H1 (cell line): Measurements from ENCODE around the gene GTPBP1. TPM values are rescaled to one million over a fixed set of nuclear protein-coding genes. Genes with fewer than 3 reads are reported as not detected.

Experiments used
- CTCF ChIA-PET: fragments of 300-600 bp; sonication (Branson Sonifier 250); formaldehyde crosslinking; loops from one replicate; lab custom pipeline; 2021; ENCODE audit not compliant: partially characterized antibody; lab: Charles Lee
- POLR2A ChIA-PET: fragments of 300-600 bp; sonication (Branson Sonifier 250); formaldehyde crosslinking; loops from one replicate; lab custom pipeline; 2021; ENCODE audit warnings: inconsistent platforms; ENCODE audit not compliant: partially characterized antibody; lab: Charles Lee
- DNase-seq, 2 experiments: peaks; one replicate each; pipeline versions ENCODE4 v3.0.0 to v3.0.0-alpha.2; 2010 to 2022; ENCODE audit warnings: low spot score in 2 of 2, low read depth in 1 of 2, mixed read lengths in 1 of 2
- FAIRE-seq: peaks from 2 replicates; lab custom pipeline; 2011; peaks lifted over from hg19 to GRCh38; lab: Jason Lieb, UNC
- H2AFZ ChIP-seq: 2 replicates; pipeline ENCODE4 v1.8.1; 2012; ENCODE audit warnings: low read length, inconsistent platforms
- H2AK5ac ChIP-seq: 2 replicates; pipeline ENCODE4 v1.6.1; 2013; ENCODE audit warnings: low read depth, low read length
- H2BK120ac ChIP-seq: replicated peaks from 2 replicates; pipeline ENCODE3; 2013; ENCODE audit warnings: low read depth, low read length, inconsistent platforms
- H2BK12ac ChIP-seq: 2 replicates; pipeline ENCODE4 v1.6.1; 2013; ENCODE audit warnings: low read depth, low read length
- H2BK15ac ChIP-seq: 2 replicates; pipeline ENCODE4 v1.6.1; 2013; ENCODE audit warnings: low read length
- H2BK20ac ChIP-seq: 2 replicates; pipeline ENCODE4 v1.6.1; 2013; ENCODE audit warnings: low read length
- H2BK5ac ChIP-seq: 2 replicates; pipeline ENCODE4 v1.6.1; 2013; ENCODE audit warnings: low read depth, low read length
- H3K14ac ChIP-seq: 2 replicates; pipeline ENCODE4 v1.6.1; 2013; ENCODE audit warnings: inconsistent platforms; ENCODE audit not compliant: insufficient read length
- H3K18ac ChIP-seq: 2 replicates; pipeline ENCODE4 v1.6.1; 2013; ENCODE audit warnings: low read length; ENCODE audit errors: extremely low read depth
- H3K23ac ChIP-seq: 2 replicates; pipeline ENCODE4 v1.6.1; 2013; ENCODE audit warnings: inconsistent platforms; ENCODE audit not compliant: insufficient read length
- H3K23me2 ChIP-seq: 2 replicates; pipeline ENCODE4 v1.6.1; 2013; ENCODE audit warnings: low read depth, low read length
- H3K27ac ChIP-seq: 2 replicates; pipeline ENCODE4 v1.6.1; 2011; ENCODE audit warnings: low read depth, low read length, inconsistent platforms
- H3K27me3 ChIP-seq, 4 experiments: replicated peaks in 1 of 4; 1 replicate in 1 of 4; 2 replicates in 3 of 4; pipeline versions ENCODE4 v1.6.1 to v1.8.1; 2011 to 2013; ENCODE audit warnings: low read length in 3 of 4, mild to moderate bottlenecking in 3 of 4, inconsistent platforms in 2 of 4, mixed read lengths in 2 of 4, moderate library complexity in 1 of 4; ENCODE audit not compliant: control insufficient read depth in 3 of 4, insufficient read depth in 3 of 4; ENCODE audit errors: extremely low read depth in 1 of 4
- H3K36me3 ChIP-seq, 4 experiments: 2 replicates each; pipeline versions ENCODE4 v1.6.1 to v1.8.1; 2011 to 2013; ENCODE audit warnings: mild to moderate bottlenecking in 4 of 4, low read length in 3 of 4, moderate library complexity in 2 of 4, control low read depth in 1 of 4, inconsistent platforms in 1 of 4; ENCODE audit not compliant: insufficient read depth in 4 of 4, control insufficient read depth in 2 of 4
- H3K4ac ChIP-seq: replicated peaks from 2 replicates; pipeline ENCODE3; 2013; ENCODE audit warnings: low read length, low read depth, mixed read lengths, inconsistent platforms; ENCODE audit not compliant: insufficient read length
- H3K4me1 ChIP-seq, 4 experiments: replicated peaks in 1 of 4; 1 replicate in 1 of 4; 2 replicates in 3 of 4; pipeline versions ENCODE4 v1.6.1 to v1.8.1; 2011 to 2013; ENCODE audit warnings: low read length in 3 of 4, inconsistent platforms in 2 of 4, mixed read lengths in 1 of 4; ENCODE audit not compliant: insufficient read depth in 4 of 4, control insufficient read depth in 3 of 4
- H3K4me2 ChIP-seq, 2 experiments: 2 replicates each; pipeline versions ENCODE4 v1.6.1 to v1.8.1; 2011 to 2013; ENCODE audit warnings: low read depth in 2 of 2, low read length in 2 of 2, control low read depth in 1 of 2, inconsistent platforms in 1 of 2, mild to moderate bottlenecking in 1 of 2; ENCODE audit not compliant: insufficient read depth in 1 of 2
- H3K4me3 ChIP-seq, 4 experiments: fragments of 200-600, 300-600 bp in 1 of 4; sonication (generic), shearing (Covaris generic), sonication (Bioruptor Twin) in 1 of 4; 2 replicates each; pipeline versions ENCODE4 v1.5.1 to v1.8.1; 2011 to 2016; ENCODE audit warnings: low read length in 4 of 4, low read depth in 3 of 4, control low read depth in 2 of 4, inconsistent platforms in 2 of 4, mild to moderate bottlenecking in 2 of 4, mixed read lengths in 1 of 4, moderate library complexity in 1 of 4; ENCODE audit not compliant: insufficient read depth in 2 of 4; ENCODE audit errors: extremely low read depth in 1 of 4
- H3K56ac ChIP-seq: replicated peaks from 2 replicates; pipeline ENCODE3; 2013; ENCODE audit warnings: low read depth, mild to moderate bottlenecking, mixed read lengths, low read length, inconsistent platforms; ENCODE audit not compliant: insufficient read length
- H3K79me1 ChIP-seq: 2 replicates; pipeline ENCODE4 v1.6.1; 2013; ENCODE audit warnings: low read depth, low read length, control low read depth
- H3K79me2 ChIP-seq, 2 experiments: 2 replicates each; pipeline versions ENCODE4 v1.6.1 to v1.8.1; 2012 to 2013; ENCODE audit warnings: low read length in 2 of 2, mild to moderate bottlenecking in 2 of 2, inconsistent platforms in 1 of 2; ENCODE audit not compliant: insufficient read depth in 2 of 2, control insufficient read depth in 1 of 2
- H3K9ac ChIP-seq, 4 experiments: replicated peaks in 1 of 4; 1 replicate in 1 of 4; 2 replicates in 3 of 4; pipeline versions ENCODE4 v1.6.1 to v1.8.1; 2011 to 2013; ENCODE audit warnings: low read depth in 3 of 4, low read length in 3 of 4, control low read depth in 2 of 4, mild to moderate bottlenecking in 2 of 4, moderate library complexity in 2 of 4, inconsistent platforms in 1 of 4; ENCODE audit errors: extremely low read depth in 1 of 4
- H3K9me3 ChIP-seq, 2 experiments: 2 replicates each; pipeline versions ENCODE4 v1.6.1 to v1.8.1; 2012 to 2013; ENCODE audit warnings: mild to moderate bottlenecking in 2 of 2, moderate library complexity in 2 of 2, control low read depth in 1 of 2, inconsistent platforms in 1 of 2, low read depth in 1 of 2, low read length in 1 of 2, mixed read lengths in 1 of 2; ENCODE audit not compliant: insufficient read depth in 2 of 2
- H4K20me1 ChIP-seq, 2 experiments: replicated peaks in 1 of 2; 2 replicates each; pipeline versions ENCODE3 to v1.8.1; 2011 to 2013; ENCODE audit warnings: inconsistent platforms in 2 of 2, low read length in 2 of 2, mild to moderate bottlenecking in 1 of 2; ENCODE audit not compliant: insufficient read depth in 2 of 2, control insufficient read depth in 1 of 2
- H4K5ac ChIP-seq: 2 replicates; pipeline ENCODE4 v1.6.1; 2013; ENCODE audit warnings: low read length, low read depth, mixed read lengths, inconsistent platforms; ENCODE audit not compliant: insufficient read length
- H4K8ac ChIP-seq: 2 replicates; pipeline ENCODE4 v1.8.0; 2013; ENCODE audit warnings: mild to moderate bottlenecking, moderate library complexity, low read length, inconsistent platforms; ENCODE audit not compliant: insufficient read depth; ENCODE audit errors: extremely low read depth
- H4K91ac ChIP-seq: replicated peaks from 2 replicates; pipeline ENCODE3; 2013; ENCODE audit warnings: low read length, mixed read lengths, inconsistent platforms; ENCODE audit not compliant: insufficient read length
- ASH2L ChIP-seq: fragments of 200-600, 300-600 bp; sonication (generic); IDR thresholded peaks from one replicate; pipeline ENCODE4 v1.7.1; 2017; ENCODE audit warnings: low read length
- CEBPB ChIP-seq: IDR thresholded peaks from 2 replicates; pipeline ENCODE4 v1.6.1; 2012; ENCODE audit warnings: low read depth, low read length
- CHD1 ChIP-seq: IDR thresholded peaks from 2 replicates; pipeline ENCODE4 v1.6.1; 2012; ENCODE audit warnings: low read depth, low read length, improper control_type of control experiment
- CHD2 ChIP-seq: IDR thresholded peaks from 2 replicates; pipeline ENCODE4 v1.6.1; 2012; ENCODE audit warnings: low read length, improper control_type of control experiment
- CREB1 ChIP-seq: IDR thresholded peaks from 2 replicates; pipeline ENCODE4 v1.6.1; 2012; ENCODE audit warnings: inconsistent platforms
- EP300 ChIP-seq, 2 experiments: IDR thresholded peaks; 1 replicate in 1 of 2; 2 replicates in 1 of 2; pipeline ENCODE4 v1.6.1; 2011 to 2012; ENCODE audit warnings: low read depth in 2 of 2, low read length in 2 of 2, mild to moderate bottlenecking in 2 of 2, borderline replicate concordance in 1 of 2, inconsistent platforms in 1 of 2, moderate library complexity in 1 of 2
- EZH2 ChIP-seq: fragments of 200-600 bp; sonication (generic); IDR thresholded peaks from 2 replicates; pipeline ENCODE4 v1.7.1; 2012; ENCODE audit warnings: low read depth, mild to moderate bottlenecking, moderate library complexity, low read length, inconsistent platforms; ENCODE audit not compliant: severe bottlenecking
- GABPA ChIP-seq: IDR thresholded peaks from 2 replicates; pipeline ENCODE4 v1.6.1; 2011; ENCODE audit warnings: mild to moderate bottlenecking, low read length, moderate library complexity, borderline replicate concordance; ENCODE audit not compliant: insufficient read depth
- HDAC2 ChIP-seq, 2 experiments: fragments of 300-600 bp in 1 of 2; sonication (generic) in 1 of 2; IDR thresholded peaks; 2 replicates each; pipeline ENCODE4 v1.6.1; 2011 to 2012; ENCODE audit warnings: low read depth in 2 of 2, low read length in 2 of 2, mild to moderate bottlenecking in 2 of 2, moderate library complexity in 2 of 2, borderline replicate concordance in 1 of 2, inconsistent platforms in 1 of 2
- JUND ChIP-seq: IDR thresholded peaks from 2 replicates; pipeline ENCODE4 v1.6.1; 2011; ENCODE audit warnings: mild to moderate bottlenecking, improper control_type of control experiment, low read length
- KDM1A ChIP-seq: fragments of 200-600, 300-600 bp; sonication (generic); IDR thresholded peaks from 2 replicates; pipeline ENCODE4 v1.7.1; 2016; ENCODE audit warnings: mild to moderate bottlenecking, low read length, borderline replicate concordance
- NRF1 ChIP-seq: IDR thresholded peaks from 2 replicates; pipeline ENCODE4 v1.6.1; 2011; ENCODE audit warnings: mild to moderate bottlenecking, low read depth, low read length, improper control_type of control experiment
- POLR2A ChIP-seq, 2 experiments: IDR thresholded peaks; 1 replicate in 1 of 2; 2 replicates in 1 of 2; pipeline ENCODE4 v1.6.1; 2011; ENCODE audit warnings: low read depth in 2 of 2, low read length in 2 of 2, mild to moderate bottlenecking in 2 of 2; ENCODE audit errors: control extremely low read depth in 1 of 2
- SP1 ChIP-seq: IDR thresholded peaks from 2 replicates; pipeline ENCODE4 v1.6.1; 2011; ENCODE audit warnings: low read depth, low read length
- YY1 ChIP-seq: IDR thresholded peaks from 2 replicates; pipeline ENCODE4 v1.6.1; 2011; ENCODE audit warnings: low read depth, mild to moderate bottlenecking, low read length
- WGBS, 2 experiments: shearing (Covaris generic) in 1 of 2; methylation state at CpG; one replicate each; pipeline versions ENCODE4 v1.1.6 to v1.1.7; 2013 to 2015; ENCODE audit warnings: low lambda C conversion rate in 2 of 2, mixed read lengths in 2 of 2, inconsistent platforms in 1 of 2, low coverage in 1 of 2, missing lambda C conversion rate in 1 of 2; ENCODE audit not compliant: insufficient replicate concordance in 2 of 2, insufficient coverage in 1 of 2, insufficient read length in 1 of 2; ENCODE audit errors: extremely low coverage in 1 of 2, missing lambda C conversion rate in 1 of 2; 5-methylcytosine and 5-hydroxymethylcytosine counted together
- polyA plus RNA-seq, 7 experiments: library from polyadenylated mRNA; depleted of rRNA in 3 of 7; stranded (reverse) in 5 of 7; unstranded in 2 of 7; fragments of >200 nt in 5 of 7; fragments of 200-250 nt in 2 of 7; gene quantifications; 1 replicate in 5 of 7; 2 replicates in 1 of 7; 4 replicates in 1 of 7; pipeline versions ENCODE4 v1.2.1 to v1.2.3, GENCODE V29; 2011 to 2013; ENCODE audit warnings: missing spikeins in 2 of 7, mixed read lengths in 2 of 7
- total RNA-seq: library from RNA; stranded (reverse); fragmentation: NEBNext Ultra II Directional; extraction: Animal tissue kit (Norgen Biotek cat#: 25700); gene quantifications from 2 replicates; pipeline ENCODE4 v1.2.1, GENCODE V29; 2021

Gene GTPBP1
- total and polyA plus RNA-seq, 2 of the 8 experiments (the other 6 are each of a cell fraction or from before 2014, with no cell fraction given) = 53.1 to 91.8 TPM

DNA sequence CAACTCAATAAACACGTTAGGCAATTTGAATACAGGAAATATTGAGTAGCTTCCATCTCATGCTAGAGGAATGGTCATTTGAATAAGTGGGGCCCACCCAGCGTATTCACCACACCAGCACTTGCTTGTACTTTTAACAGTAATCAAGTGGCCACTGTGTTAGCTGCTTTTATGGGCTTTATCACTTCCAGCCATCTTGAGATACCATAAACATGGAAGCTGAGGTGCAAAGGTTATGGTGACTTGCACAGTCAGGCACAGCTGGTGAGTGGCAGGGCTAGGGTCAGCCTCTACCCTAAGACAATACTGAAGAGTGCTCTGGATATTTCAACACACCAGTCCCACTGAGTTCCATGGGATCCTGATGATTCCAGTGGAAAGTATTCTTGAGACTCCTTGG lies 11.7 kb upstream of the GTPBP1 start:
- no peak overlapping the region for H3K23ac ChIP-seq
- no peaks in the 10 kb centered on the region for H3K23me2 ChIP-seq
- H4K20me1 ChIP-seq = peaks cover 0 to 5% of the 10 kb centered on the region in 2 experiments
- H2AK5ac ChIP-seq = 0 out of 2 replicates have a peak overlapping the region, but pooled peaks have one; percentile 18
- no peak overlapping the region for H3K4me2 ChIP-seq
- H3K27ac ChIP-seq = no peak overlapping the region
- H3K79me2 ChIP-seq = peaks cover 0 to 28% of the 10 kb centered on the region in 2 experiments; a peak in 2 of 4 replicates
- H2BK12ac ChIP-seq = no peak overlapping the region
- H4K5ac ChIP-seq = no peak overlapping the region
- H2BK5ac ChIP-seq = no peak overlapping the region
- H2BK20ac ChIP-seq = no peak overlapping the region
- no peak overlapping the region for H3K4ac ChIP-seq
- no peak overlapping the region for H3K56ac ChIP-seq
- no peak overlapping the region for H4K8ac ChIP-seq
- H3K27me3 ChIP-seq = no peaks in the 10 kb centered on the region
- H3K14ac ChIP-seq = no peak overlapping the region
- ChIA-PET CTCF (interaction anchor here (1.0 to 1.9 kb wide), 2 partner anchors 13 to 39 kb away, joined by 3 to 5 read pairs; partner anchors contain the start of gene TOMM22), POLR2A (interaction anchor here (13.1 kb wide), 1 partner anchor 11 kb away, joined by 123 read pairs; the partner anchor contains the start of gene TOMM22)
- no peak overlapping the region for H4K91ac ChIP-seq
- no peaks in the 10 kb centered on the region for H3K9me3 ChIP-seq
- 94% methylated on average over 2 of the region's 2 CpGs; no CpG with 5 or more reads in 1 of the 2 experiments for WGBS, 2 experiments
- FAIRE-seq = no peak
- no peak overlapping the region for H3K18ac ChIP-seq
- H3K4me3 ChIP-seq = no peak overlapping the region
- H3K36me3 ChIP-seq = peaks cover 0 to under 1% (median 0%) of the 10 kb centered on the region in 4 experiments; a peak in 2 of 8 replicates
- H3K9ac ChIP-seq = no peak overlapping the region
- H2BK15ac ChIP-seq = no peak overlapping the region
- H2AFZ ChIP-seq = no peak overlapping the region
- H3K4me1 ChIP-seq = no peaks in the 10 kb centered on the region; a peak in 1 of 7 replicates
- H2BK120ac ChIP-seq = no peak overlapping the region
- H3K79me1 ChIP-seq = peaks cover 9% of the 10 kb centered on the region; the same call in 1 of the 2 replicates
- DNase-seq = no peak
- TF ChIP-seq CEBPB (no peak), NRF1 (no peak), SP1 (no peak), POLR2A (IDR thresholded peaks at IDR 0.05; ENCODE audit: control extremely low read depth in 1 of 2, low read depth in 2 of 2, low read length in 2 of 2) (no peak), JUND (no peak), KDM1A (no peak), CHD1 (no peak), EZH2 (no peak), GABPA (no peak), EP300 (IDR thresholded peaks at IDR 0.05; ENCODE audit: borderline replicate concordance in 1 of 2, low read depth in 2 of 2, low read length in 2 of 2) (no peak), HDAC2 (IDR thresholded peaks at IDR 0.05; ENCODE audit: borderline replicate concordance in 1 of 2, low read depth in 2 of 2, low read length in 2 of 2) (no peak), CHD2 (no peak), CREB1 (no peak), YY1 (no peak), ASH2L (no peak)
